GM19023 (cell line): ENCODE measurements around the gene RAET1E.
"Not testable (repeated sequence)": the region's sequence is repeated elsewhere in the genome, so short reads cannot be mapped to it uniquely, and the experiment has no call there.

Experiments
- ATAC-seq: cut with Tn5 transposase; IDR thresholded peaks from one replicate; pipeline ENCODE4 v1.9.1; 2021; ENCODE audit warnings: mild to moderate bottlenecking, moderate library complexity; ENCODE audit not compliant: unreplicated experiment

Gene RAET1E

GRCh38 chr6:149910721-149911151 is 12.8 kb upstream of the RAET1E start:
- ATAC-seq = no peak

- no peak for ATAC-seq
Measured at GRCh38 chr6:149909701-149910470, 12.0 kb upstream of the RAET1E start.

- ATAC-seq = not testable (repeated sequence)
Measured at GRCh38 chr6:149908480-149908879, 10.6 kb upstream of the RAET1E start.

- no peak for ATAC-seq
Measured at GRCh38 chr6:149907317-149907716, 9.4 kb upstream of the RAET1E start.

GRCh38 chr6:149906405-149906804 is 8.5 kb upstream of the RAET1E start:
- ATAC-seq = no peak

- no peak for ATAC-seq
Measured at GRCh38 chr6:149905911-149906371, 8.0 kb upstream of the RAET1E start.

- ATAC-seq = no peak
Measured at GRCh38 chr6:149905371-149905910, 7.5 kb upstream of the RAET1E start.

- ATAC-seq = no peak
Measured at GRCh38 chr6:149904661-149905370, 6.9 kb upstream of the RAET1E start.

GRCh38 chr6:149903938-149904611 is 6.2 kb upstream of the RAET1E start:
- ATAC-seq = no peak

GRCh38 chr6:149901444-149902140 is 3.7 kb upstream of the RAET1E start:
- ATAC-seq = no peak

- ATAC-seq = no peak
Measured at GRCh38 chr6:149900620-149901443, 2.9 kb upstream of the RAET1E start.

- no peak for ATAC-seq
Measured at GRCh38 chr6:149899926-149900619, 2.2 kb upstream of the RAET1E start.

- ATAC-seq = no peak
Measured at GRCh38 chr6:149899486-149899885, 1.6 kb upstream of the RAET1E start.

GRCh38 chr6:149898966-149899365 is 1.1 kb upstream of the RAET1E start:
- ATAC-seq = no peak

- no peak for ATAC-seq
Measured at GRCh38 chr6:149897015-149897697, 757 bp downstream of the RAET1E start.

GRCh38 chr6:149896491-149896890 is 1.4 kb downstream of the RAET1E start:
- ATAC-seq = no peak

- no peak for ATAC-seq
Measured at GRCh38 chr6:149895833-149896271, 2.1 kb downstream of the RAET1E start.

- no peak for ATAC-seq
Measured at GRCh38 chr6:149895048-149895590, 2.8 kb downstream of the RAET1E start.
